Colon (tissue), 2 donors: ENCODE measurements around the gene UBAP1.
"Not testable (repeated sequence)": the region's sequence is repeated elsewhere in the genome, so short reads cannot be mapped to it uniquely, and the experiment has no call there.

ENCODE experiments used
- FAIRE-seq: peaks from 2 replicates; lab custom pipeline; 2012; peaks lifted over from hg19 to GRCh38; lab: Jason Lieb, UNC
- donor health status: control.
- donor health status: control.

The UBAP1 gene

DNA sequence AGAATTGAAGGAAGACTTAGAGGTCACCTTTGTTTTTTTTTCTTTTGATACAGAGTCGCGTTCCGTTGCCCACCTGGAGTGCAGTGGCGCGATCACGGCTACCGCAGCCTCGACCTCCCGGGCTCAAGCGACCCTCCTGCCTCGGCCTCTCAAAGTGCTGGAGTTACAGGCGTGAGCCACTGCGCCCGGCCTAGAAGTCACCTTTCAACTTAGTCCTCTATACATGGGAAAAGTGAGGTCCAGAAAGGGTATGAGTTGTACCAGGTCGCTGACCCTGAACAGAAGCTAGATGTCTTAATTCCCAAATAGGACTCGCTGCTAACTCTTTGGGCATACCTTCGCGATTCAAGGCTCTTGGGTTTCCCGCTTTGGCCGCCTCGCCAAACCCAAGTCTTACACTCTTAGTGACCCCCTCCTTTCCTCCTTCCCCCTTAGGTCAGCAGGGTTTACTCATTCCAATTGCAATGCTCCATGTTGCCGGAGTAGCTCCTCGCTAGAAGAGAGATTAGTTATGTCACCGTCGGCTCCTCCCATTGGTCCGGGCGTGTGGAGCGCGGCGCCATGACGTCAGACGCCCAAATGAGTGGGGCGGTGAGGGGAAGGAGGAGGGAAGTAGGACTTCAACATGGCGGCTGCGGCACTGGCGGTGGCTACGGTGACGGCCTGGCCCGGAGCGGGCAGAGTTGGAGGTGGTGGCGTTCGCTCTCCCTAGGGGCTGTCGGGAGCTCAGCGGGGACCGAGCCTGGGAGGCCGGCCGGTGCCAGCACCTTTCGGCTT, at the start of gene UBAP1:
UBAP1 (plus strand) TSS at position 608 of the 777 bp plus-strand sequence. CDS start 41,872 bp downstream, outside the sequence.
- FAIRE-seq = no peak

DNA sequence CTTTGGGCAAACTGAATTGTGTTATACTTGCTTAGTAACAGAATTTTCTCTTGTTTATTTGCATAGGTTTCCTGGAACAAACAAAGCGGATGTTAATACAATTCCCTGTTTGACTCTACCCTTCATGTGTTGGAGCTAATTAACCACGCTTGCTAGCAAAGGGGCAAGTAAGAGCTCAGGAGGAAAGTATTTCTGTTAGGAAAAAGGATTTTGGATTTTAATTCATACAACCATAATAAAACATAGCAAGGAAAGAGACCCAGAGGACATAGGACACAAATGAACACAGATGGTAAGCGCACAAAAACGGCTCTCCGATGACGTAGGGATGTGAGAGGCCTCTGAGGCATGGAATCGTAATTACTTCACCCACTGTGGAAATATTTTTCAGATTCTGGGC, 47.3 kb upstream of the UBAP1 start:
- FAIRE-seq = no peak

DNA sequence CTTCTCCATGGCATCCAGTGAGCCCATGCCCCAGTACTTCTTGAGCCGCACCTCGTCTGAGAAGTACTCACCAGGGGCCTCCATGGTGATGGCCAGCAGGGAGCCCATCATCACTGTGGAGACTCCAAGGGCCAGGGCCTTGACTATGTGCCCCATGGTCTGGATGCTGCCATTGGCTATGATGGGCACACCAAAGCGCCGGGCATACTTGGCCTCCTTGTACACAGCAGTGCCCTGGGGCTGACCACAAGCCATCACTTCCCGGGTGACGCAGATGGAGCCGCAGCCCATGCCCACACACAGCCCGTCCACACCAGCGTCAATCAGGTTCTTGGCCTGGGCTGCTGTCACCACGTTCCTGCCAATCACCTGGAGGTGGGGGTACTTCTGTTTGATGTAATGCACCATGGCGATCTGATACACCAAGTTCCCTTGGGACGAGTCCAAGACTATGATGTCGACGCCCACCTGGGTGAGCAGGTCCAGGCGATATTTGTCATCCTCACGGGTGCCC, 45.4 kb upstream of the UBAP1 start:
- FAIRE-seq = no peak

DNA sequence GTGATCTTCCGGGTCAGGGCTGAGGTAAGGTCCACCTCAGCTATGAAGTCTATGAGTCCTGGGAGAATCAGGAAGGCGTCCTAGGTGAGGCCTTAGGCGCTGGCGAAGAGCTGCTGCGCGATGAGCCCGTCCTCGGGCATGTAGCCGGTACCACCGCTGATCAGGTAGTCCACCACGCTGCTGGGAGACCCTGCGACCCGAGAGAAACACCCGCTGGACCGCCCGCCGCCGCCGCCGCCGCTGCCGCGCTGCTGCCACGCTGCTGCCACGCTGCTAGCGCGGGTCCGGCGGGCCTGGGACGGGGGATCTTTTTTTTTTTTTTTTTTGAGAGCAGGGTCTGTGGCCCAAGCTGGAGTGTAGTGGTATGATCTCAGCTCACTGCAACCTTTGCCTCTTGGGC, 44.3 kb upstream of the UBAP1 start:
- FAIRE-seq = no peak

DNA sequence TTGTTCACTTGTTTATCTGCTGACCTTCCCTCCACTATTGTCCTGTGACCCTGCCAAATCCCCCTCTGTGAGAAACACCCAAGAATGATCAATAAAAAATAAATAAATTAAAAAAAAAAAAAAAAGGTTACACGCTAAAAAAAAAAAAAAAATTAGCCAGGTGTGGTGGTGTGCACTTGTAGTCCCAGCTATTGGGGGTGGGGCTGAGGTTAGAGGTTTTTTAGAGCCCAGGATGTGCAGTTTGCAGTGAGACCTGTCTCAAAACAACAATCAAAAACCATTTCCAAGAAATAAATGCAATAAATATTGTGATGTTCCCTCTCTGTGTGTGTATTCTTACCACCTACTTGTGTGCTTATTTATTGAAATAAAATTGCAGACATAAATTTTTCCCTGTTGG, 40.2 kb upstream of the UBAP1 start:
- not testable (repeated sequence) for FAIRE-seq

DNA sequence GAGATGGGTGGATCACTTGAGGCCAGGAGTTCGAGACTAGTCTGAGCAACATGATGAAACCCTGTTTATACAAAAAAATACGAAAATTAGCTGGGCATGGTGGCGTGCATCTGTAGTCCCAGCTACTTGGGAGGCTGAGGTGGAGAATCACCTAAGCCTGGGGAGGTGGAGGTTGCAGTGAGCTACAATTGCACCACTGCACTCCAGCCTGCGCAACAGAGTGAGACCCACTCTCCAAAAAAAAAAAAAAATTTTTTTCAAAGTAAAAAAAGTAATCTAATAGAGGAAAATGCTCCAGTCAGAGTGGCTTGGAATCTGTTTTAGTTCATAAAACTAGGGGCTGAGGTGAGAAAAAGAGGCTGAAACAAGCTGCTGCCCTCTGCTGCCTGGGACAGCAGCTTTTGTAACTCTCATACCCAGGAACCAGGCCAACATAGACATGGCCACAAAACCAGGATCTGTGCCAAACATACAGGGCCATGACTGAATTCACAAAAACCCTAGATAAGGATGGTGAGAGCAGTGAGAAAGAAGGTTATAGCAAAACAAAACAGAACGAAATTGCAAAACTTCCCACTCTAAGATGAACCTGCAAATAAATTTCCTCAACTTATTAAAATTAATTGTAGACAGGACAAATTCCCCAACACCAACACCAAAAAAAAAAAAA, 39.2 kb upstream of the UBAP1 start:
- FAIRE-seq = no peak

DNA sequence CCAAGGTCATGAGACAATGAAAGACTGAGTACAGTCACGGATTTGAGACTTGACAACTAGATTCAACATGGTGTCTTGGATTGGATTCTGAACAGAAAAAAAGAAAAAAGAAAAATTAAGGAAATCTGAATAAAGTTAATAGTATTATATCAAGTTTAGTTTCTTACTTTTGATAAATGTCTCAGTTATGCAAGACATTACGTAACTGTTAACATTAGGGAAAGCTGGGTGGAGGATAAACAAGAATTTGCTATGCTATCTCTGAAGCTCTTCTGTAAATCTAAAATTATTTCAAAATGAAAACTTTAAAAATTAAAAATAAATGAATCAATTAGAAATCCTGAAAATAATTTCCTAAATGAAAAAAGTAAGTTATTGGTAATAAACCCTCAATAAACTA, 38.0 kb upstream of the UBAP1 start:
- FAIRE-seq = no peak

DNA sequence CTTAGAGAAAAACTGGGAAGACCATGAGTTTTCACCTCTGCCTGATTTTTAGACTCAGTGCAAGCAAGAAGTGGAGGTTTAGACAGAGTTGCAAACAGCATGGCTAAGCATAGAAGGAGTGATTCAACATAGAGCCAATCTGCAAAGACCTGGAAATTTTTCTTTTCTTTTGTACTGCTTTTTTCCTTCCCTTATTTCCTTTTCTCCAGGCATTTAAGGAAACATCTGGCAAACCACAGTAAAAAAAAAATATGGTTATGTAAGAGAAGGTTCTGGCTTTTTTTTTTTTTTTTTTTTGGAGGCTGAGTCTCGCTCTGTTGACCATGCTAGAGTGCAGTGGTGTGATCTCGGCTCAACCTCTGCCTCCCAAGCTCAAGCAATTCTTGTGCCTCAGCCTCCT, 35.7 kb upstream of the UBAP1 start:
- no peak for FAIRE-seq

DNA sequence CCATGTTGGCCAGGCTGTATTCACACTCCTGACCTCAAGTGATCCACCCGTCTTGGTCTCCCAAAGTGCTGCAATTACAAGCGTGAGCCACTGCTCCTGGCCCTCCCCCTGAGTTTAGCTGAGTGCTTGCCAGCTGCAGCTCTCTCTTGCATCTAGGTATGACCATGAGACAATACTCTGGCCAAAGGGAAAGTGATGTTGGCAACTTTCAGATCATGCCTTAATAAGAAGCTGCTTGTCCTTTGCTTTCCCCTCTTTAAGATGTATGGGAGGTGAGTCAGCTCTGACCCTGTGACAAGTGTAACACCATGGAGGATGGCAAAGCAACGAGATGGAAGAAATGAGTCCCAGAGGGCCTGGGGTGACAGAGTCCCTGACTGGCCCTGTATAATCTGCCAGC, 33.7 kb upstream of the UBAP1 start:
- no peak for FAIRE-seq

DNA sequence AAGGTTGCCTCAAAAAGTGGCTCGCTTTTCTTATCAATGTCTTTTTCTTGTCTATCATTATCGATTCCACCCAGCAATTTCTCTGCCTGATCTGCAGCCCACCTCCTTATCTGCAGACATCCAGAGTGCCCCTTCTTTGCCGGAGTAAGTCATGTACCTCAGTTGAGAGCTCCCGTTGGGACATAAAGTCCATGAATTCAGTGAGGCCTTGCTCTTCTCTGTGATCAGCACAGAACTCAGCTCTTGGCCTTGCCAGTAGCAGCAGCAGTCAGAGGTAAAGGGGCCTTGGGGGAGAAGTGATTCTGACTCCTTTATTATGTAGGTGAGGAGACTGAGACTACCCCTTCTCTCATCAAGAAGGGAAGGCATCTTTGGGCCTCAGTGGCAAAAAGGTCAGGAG, 27.4 kb upstream of the UBAP1 start:
- FAIRE-seq = no peak

DNA sequence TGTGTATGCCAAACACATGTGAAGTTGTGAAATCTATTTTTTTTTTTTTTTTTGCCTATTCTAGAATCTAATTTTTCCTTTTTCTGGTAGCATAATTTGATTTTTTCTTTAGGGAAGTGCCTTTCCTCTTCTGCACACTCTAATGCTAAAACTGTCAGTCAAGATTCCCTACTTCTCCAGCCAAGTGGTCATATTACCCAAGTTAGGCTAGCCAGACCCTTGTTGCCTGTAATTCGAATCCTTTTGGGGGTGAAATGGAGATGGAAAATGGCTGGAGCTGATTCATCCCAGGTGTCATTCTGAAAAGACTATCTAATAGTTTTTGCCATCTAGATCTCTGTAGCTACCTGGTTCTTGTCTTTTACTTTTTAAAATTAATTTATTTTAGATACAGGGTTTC, 24.8 kb upstream of the UBAP1 start:
- no peak for FAIRE-seq

DNA sequence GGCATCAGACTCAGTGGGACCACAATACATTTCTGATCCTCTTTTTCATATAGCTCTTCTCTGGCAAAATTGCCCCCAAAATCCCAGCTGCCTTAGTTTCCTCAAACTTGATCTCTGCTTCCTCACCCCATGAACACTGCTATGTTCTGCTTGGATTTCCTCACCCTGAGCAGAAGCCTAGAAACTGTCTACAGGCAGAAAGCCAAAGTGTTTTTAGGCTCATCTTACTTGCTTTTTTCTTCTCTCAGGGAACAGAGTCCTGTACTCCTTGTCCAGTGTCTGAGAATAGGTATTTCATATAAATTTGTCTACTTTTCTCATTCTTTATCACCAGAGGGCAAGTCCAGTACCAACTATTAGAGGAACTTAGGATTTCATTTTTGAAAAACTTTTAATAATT, 21.5 kb upstream of the UBAP1 start:
- no peak for FAIRE-seq

DNA sequence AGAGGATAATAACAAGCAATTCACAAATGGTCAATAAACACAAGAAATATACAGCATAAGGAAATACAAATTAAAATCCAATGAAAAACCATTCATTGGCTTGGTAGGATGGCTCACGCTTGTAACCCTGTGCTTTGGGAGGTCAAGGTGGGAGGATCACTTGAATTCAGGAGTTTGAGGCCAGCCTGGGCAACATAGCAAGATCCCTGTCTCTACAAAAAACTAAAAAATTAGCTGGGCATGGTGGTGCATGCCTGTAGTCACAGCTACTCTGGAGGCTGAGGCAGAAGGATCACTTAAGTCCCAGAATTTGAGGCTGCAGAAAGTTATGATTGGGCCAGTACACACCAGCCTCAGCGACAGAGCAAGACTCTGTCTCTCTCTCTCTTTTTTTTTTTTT, 20.9 kb upstream of the UBAP1 start:
- FAIRE-seq = no peak

DNA sequence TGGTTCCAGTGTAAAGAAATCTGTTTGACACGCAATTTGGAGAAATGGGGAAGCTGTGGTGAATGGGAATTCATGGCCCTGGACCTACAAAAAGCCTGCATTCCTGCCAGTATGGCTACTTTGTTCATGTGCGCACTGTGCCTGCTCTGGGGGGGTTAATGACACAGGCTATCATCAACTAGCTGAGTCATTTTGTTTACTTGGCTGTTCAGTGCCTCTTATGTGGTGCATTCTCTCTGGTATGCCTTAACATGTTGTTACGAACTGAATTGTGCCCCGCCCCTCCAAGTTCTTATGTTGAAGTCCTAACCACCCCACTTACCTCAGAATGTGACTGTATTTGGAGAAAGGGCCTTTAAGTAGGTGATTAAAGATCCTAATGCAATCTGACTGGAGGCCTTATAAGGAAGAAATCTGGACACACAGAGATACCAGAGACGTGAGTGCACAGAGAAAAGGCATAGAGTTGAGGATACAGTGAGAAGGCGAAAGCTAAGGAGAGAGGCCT, 20.4 kb upstream of the UBAP1 start:
- no peak for FAIRE-seq

DNA sequence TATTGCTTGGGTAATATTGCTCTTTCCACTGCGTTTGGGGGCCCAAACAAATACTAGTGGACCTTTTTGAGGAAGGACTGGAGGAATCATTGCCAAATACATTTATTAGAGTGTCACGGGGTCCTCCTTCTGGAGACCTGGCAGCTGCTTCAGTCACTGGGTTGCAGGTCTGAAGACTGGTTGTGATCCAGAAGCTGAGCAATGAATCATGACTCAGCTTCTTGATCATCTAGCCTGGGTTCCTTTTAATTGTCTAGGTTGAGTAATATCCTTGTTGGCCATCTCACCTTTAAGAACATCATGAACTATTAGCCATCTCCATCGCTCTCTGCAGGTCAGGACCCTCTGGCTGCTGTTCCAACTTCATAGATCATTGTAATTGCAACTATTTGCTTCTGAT, 15.4 kb upstream of the UBAP1 start:
- FAIRE-seq = no peak

DNA sequence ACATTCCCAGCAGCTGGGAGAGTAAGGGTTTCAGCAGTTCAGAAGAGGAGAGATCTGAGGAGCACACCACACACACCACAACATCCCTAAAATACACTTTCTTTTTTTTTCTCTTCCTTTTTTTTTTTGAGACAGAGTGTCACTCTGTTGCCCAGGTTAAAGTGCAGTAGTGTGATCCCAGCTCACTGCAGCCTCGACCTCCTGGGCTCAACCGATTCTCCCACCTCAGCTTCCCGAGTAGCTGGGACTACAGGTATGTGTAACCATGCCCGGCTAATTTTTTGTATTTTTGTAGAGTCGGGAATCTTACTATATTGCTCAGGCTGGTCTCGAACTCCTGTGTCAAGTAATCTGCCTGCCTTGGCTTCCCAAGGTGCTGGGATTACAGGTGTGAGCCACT, 9.7 kb upstream of the UBAP1 start:
- no peak for FAIRE-seq

DNA sequence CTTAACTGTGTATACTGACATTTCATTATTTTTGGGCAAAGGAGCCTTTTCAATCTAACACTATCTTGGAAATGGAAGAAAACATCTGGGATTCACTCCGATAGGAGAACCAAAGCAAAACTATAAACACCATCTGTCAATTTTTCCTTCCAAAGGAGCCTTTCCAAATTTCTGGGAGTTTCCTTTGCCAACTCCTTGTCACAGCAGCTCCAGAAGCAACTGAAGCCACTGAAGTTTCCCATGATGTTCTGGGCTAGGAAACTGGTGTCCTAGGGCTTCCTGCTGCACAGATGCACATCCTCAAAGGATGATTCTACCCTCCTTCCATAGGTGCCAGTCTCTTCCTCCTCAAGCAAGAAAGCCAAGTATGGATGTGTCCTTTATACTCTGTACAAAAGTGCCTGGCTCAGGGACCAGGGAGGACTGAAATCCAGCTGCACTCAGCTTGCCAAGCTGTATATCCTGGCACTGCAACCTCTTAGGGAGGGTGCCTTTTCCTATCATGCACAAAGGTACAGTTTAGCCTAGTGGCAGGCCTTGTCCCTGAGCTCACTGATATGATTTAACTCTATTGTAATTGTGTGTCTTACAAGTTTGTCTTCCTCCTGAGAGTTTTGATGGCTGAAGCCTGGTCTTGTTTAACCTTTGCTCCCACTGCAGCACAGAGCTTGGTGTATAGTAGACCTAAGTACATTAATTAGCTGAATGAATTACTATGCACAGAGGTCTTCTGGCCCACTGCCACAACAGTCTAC, 8.4 kb upstream of the UBAP1 start:
- FAIRE-seq = no peak

DNA sequence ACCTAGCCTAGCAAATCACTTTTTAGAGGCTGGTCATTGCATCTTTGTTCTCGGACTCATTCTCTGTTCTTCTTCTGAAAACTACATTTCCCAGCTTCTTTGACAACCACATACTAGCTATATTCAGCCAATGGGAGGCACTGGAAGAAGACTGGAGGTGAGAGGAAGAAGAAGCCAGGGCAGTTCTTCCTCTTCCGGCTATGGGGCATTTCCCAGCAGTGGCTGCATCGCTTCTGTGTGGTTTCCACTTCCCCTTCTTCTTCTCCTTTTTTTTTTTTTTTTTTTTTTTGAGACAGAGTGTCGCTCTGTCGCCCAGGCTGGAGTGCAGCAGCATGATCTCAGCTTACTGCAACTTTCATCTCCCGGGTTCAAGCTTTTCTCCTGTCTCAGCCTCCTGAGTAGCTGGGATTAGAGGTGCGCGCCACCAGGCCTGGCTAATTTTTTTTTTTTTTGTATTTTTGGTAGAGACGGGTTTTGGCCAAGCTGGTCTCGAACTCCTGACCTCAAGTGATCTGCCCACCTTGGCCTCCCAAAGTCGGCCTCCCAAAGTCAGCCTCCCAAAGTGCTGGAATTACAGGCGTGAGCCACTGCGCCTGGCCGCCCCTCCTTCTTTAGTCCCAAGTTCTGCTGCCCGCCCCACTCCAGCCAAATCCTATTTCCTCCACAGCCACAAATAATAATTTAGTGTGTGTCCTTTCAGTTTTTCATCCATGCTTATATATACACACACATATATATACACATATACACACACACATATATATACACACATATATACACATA, 6.9 kb upstream of the UBAP1 start:
- FAIRE-seq = no peak

DNA sequence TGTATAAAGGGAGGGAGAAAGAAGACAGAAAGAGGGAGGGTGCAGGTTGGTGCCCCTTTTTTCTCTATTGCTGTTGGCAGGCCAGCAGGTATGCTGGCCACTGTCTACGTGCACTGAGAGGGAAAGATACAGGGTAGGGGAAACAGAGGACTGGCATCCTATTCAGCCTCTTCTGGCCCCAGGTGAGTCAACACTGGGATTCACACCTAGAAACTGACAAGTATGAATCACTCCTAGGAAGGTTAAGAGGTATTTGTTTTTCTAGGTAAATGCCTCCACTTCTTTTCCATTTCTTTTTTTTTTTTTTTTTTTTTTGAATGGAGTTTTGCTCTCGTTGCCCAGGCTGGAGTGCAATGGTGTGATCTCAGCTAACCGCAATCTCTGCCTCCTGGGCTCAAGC, 2.8 kb upstream of the UBAP1 start:
- no peak for FAIRE-seq

DNA sequence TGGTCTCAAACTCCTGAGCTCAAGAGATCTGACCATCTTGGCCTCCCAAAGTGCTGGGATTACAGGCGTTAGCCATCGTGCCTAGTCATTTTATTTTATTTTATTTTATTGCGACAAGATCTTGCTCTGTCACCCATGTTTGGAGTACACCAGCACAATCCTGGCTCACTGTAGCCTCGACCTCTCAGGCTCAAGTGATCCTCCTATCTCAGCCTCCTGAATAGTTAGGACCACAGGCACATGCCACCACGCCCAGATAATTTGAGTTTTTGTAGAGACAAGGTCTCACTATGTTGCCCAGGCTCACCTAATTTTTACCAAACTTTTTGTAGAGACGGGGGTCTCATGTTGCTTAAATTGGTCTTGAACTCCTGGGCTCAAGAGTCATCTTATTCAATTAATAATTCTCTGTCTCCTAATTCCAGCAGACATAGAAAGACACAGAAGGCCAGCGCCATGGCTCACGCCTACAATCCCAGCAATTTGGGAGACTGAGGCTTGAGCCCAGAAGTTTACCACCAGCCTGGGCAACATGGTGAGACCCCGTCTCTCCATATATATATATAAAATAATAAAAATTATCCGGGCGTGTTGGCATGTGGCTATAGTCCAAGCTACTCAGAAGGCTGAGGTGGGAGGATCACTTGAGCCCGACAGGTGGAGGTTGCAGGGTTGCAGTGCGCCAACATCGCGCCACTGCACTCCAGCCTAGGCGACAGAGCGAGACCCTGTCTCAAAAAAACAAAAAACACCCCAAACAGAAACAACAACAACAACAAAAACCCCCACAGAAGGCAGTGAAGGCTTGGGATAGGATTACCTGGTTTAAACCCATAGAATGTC, 1.0 kb upstream of the UBAP1 start:
- FAIRE-seq = no peak
